NB4 (cell line): ENCODE measurements around the gene ACBD6.
"Not testable (repeated sequence)": the region's sequence is repeated elsewhere in the genome, so short reads cannot be mapped to it uniquely, and the experiment has no call there.

Experiments used
- DNase-seq: peaks from one replicate; pipeline ENCODE4 v3.0.0; 2010; ENCODE audit warnings: low read depth
- H3K4me3 ChIP-seq: one replicate; pipeline ENCODE4 v1.5.1; 2011; ENCODE audit warnings: mild to moderate bottlenecking, low read depth, low read length, moderate library complexity
- CTCF ChIP-seq: IDR thresholded peaks from one replicate; pipeline ENCODE4 v1.5.1; 2012; ENCODE audit warnings: low read depth, low read length
- MAX ChIP-seq: IDR thresholded peaks from 2 replicates; pipeline ENCODE4 v1.6.1; 2011; ENCODE audit warnings: low read depth, low read length
- MYC ChIP-seq: IDR thresholded peaks from 2 replicates; pipeline ENCODE4 v1.6.1; 2011; ENCODE audit warnings: low read depth, low read length
- POLR2A ChIP-seq: IDR thresholded peaks from 2 replicates; pipeline ENCODE4 v1.6.1; 2011; ENCODE audit warnings: mild to moderate bottlenecking; ENCODE audit not compliant: insufficient read length; ENCODE audit errors: extremely low read depth

ACBD6 gene

GRCh38 chr1:180502361-180503279 lies at the start of gene ACBD6:
TSS of gene ACBD6 (minus strand) at chr1:180502577. CDS start at chr1:180502266, 311 bp downstream.
- DNase-seq, result peak; percentile 93
- peak within 1 kb of the TSS; percentile 97 for H3K4me3 ChIP-seq
- peak; percentile 85 for TF ChIP-seq MYC
- peak; percentile 60 for TF ChIP-seq POLR2A
- TF ChIP-seq MAX, result peak; percentile 65
- no peak for TF ChIP-seq CTCF

GRCh38 chr1:180551997-180552396 lies 49.6 kb upstream of the ACBD6 start:
- TF ChIP-seq CTCF (no peak), MYC (no peak), MAX (no peak), POLR2A (no peak)
- DNase-seq, result no peak
- no peak overlapping the region for H3K4me3 ChIP-seq

GRCh38 chr1:180550241-180550640 lies 47.9 kb upstream of the ACBD6 start:
- DNase-seq, result no peak
- no peak for TF ChIP-seq CTCF
- TF ChIP-seq MAX, result no peak
- no peak for TF ChIP-seq MYC
- TF ChIP-seq POLR2A, result no peak
- no peak overlapping the region for H3K4me3 ChIP-seq

- not testable (repeated sequence) for H3K4me3 ChIP-seq, DNase-seq
Measured at GRCh38 chr1:180549770-180550169, 47.4 kb upstream of the ACBD6 start.

GRCh38 chr1:180548686-180549317 lies 46.4 kb upstream of the ACBD6 start:
- DNase-seq, result no peak
- H3K4me3 ChIP-seq, result no peak overlapping the region
- no peak for TF ChIP-seq POLR2A

- TF ChIP-seq MAX, result no peak
- DNase-seq, result no peak
- H3K4me3 ChIP-seq, result no peak overlapping the region
Measured at GRCh38 chr1:180545991-180546390, 43.6 kb upstream of the ACBD6 start.

GRCh38 chr1:180544050-180544449 lies 41.7 kb upstream of the ACBD6 start:
- no peak for TF ChIP-seq CTCF
- TF ChIP-seq MYC, result no peak
- no peak for TF ChIP-seq MAX
- no peak for TF ChIP-seq POLR2A
- no peak overlapping the region for H3K4me3 ChIP-seq
- DNase-seq, result no peak
